ENCODE results near the gene NEB. TPM values are rescaled to one million over a fixed set of nuclear protein-coding genes. Genes with fewer than 3 reads are reported as not detected.

The NEB gene
- polyA plus RNA-seq, 3 donors, result 2.7 TPM; not detected in 2

DNA sequence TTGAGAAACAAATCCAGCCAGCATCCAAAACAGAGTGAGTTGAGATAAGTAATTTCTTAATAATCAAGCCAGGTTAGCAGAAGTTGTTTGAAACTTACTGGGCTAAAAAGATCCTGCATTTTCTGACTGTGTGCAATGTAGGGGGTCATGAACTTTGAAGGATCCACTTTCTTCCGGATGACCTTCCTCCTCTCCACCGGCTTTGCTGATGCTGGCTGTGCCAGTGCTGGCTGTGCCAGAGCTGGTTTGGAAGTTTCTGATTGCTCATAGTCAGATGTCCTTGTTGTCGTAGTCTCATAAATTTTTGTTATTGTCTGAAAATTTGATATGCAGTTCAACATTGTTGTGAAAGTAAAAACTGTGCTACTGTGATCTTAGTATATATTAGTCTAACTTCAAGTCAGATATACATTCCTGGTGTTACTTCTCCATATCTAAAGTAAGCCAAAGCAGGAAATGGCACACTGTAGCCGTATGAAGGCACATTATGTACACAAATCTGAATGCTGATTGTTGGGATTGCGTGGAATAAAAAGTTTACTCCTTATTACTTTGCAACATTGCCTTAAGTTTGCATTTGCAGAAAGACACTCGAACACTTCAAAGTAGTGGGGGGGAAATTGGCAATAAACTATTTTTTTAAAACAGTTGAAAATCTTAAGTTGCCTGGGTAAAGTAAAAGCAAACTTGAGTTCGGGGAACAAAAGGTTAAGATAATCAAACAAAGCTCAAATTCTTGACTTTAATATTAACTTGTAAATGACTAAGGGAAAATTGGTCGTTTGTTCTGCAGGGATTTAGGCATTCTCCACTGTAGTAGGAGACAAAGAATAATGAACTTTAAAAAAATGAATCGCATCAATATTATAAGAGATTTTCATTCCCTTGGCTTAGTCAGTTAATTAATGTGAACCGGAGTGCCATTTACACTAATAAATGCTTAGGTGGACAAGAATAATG, 6.4 kb downstream of the NEB start:
- no peak overlapping the region for H3K4me3 Mint-ChIP-seq

GRCh38 chr2:151721161-151721560, 13.1 kb downstream of the NEB start:
- peaks cover 0 to 7% (median 5%) of the 10 kb centered on the region in 7 donors for H3K9me3 Mint-ChIP-seq
- H3K4me3 Mint-ChIP-seq, result no peak overlapping the region
- H3K27ac ChIP-seq (ENCODE audit: low read depth in 1 of 2, low read length in 2 of 2), result no peak overlapping the region
- no peak overlapping the region for H3K4me2 ChIP-seq (replicated peaks; ENCODE audit: extremely low read depth, low read length, poor library complexity, severe bottlenecking)
- peaks cover 0 to 2% (median 2%) of the 10 kb centered on the region in 3 donors for H3K27me3 Mint-ChIP-seq (ENCODE audit: low read depth in 3 of 3)
- H3K27me3 ChIP-seq (ENCODE audit: control insufficient read depth in 2 of 2, insufficient read depth in 2 of 2, low read length in 2 of 2), result no peaks in the 10 kb centered on the region
- intact Hi-C loops (cut with micrococcal nuclease), result no loop called here
- no peak overlapping the region for H3K27ac Mint-ChIP-seq
- TF ChIP-seq, protein P1, sequence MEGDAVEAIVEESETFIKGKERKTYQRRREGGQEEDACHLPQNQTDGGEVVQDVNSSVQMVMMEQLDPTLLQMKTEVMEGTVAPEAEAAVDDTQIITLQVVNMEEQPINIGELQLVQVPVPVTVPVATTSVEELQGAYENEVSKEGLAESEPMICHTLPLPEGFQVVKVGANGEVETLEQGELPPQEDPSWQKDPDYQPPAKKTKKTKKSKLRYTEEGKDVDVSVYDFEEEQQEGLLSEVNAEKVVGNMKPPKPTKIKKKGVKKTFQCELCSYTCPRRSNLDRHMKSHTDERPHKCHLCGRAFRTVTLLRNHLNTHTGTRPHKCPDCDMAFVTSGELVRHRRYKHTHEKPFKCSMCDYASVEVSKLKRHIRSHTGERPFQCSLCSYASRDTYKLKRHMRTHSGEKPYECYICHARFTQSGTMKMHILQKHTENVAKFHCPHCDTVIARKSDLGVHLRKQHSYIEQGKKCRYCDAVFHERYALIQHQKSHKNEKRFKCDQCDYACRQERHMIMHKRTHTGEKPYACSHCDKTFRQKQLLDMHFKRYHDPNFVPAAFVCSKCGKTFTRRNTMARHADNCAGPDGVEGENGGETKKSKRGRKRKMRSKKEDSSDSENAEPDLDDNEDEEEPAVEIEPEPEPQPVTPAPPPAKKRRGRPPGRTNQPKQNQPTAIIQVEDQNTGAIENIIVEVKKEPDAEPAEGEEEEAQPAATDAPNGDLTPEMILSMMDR (IDR thresholded peaks at IDR 0.05), result no peak
- H2AFZ ChIP-seq (ENCODE audit: insufficient read depth, low read depth, low read length, poor library complexity, severe bottlenecking), result no peak overlapping the region
- no peaks in the 10 kb centered on the region for H4K20me1 ChIP-seq (ENCODE audit: insufficient read depth, low read length)
- H3K9me3 ChIP-seq (replicated peaks in 1 of 2; ENCODE audit: control insufficient read depth in 1 of 2, insufficient read depth in 1 of 2, low read length in 2 of 2), result no peaks in the 10 kb centered on the region
- no peak for DNase-seq
- no peak overlapping the region for H3K4me3 ChIP-seq (replicated peaks in 1 of 3; ENCODE audit: low read depth in 2 of 3, low read length in 3 of 3)
- no peaks in the 10 kb centered on the region for H3K36me3 Mint-ChIP-seq
- H3K36me3 ChIP-seq (replicated peaks in 1 of 2; ENCODE audit: control insufficient read depth in 1 of 2, insufficient read depth in 2 of 2, low read length in 2 of 2), result no peaks in the 10 kb centered on the region
- 100% methylated on average over 4 of the region's 5 CpGs for WGBS (ENCODE audit: insufficient coverage)
- H3K79me2 ChIP-seq (ENCODE audit: insufficient read depth, low read length), result no peaks in the 10 kb centered on the region
- no peak overlapping the region for H3K9ac ChIP-seq (ENCODE audit: insufficient read depth, low read length, poor library complexity, severe bottlenecking)
- no peaks in the 10 kb centered on the region for H3K4me1 Mint-ChIP-seq
- no peaks in the 10 kb centered on the region for H3K4me1 ChIP-seq (ENCODE audit: control insufficient read depth in 1 of 2, insufficient read depth in 2 of 2, low read length in 2 of 2)

More for the DNA sequence above, 6.4 kb downstream of the NEB start:
- H3K27ac Mint-ChIP-seq, result no peak overlapping the region
- no peaks in the 10 kb centered on the region for H3K4me1 Mint-ChIP-seq
- no peaks in the 10 kb centered on the region for H3K9me3 ChIP-seq (replicated peaks in 1 of 2; ENCODE audit: control insufficient read depth in 1 of 2, insufficient read depth in 1 of 2, low read length in 2 of 2)
- H3K36me3 Mint-ChIP-seq, result no peaks in the 10 kb centered on the region
- intact Hi-C loops (cut with micrococcal nuclease), result no loop called here
- no peak for DNase-seq
- no peak overlapping the region for H3K4me2 ChIP-seq (replicated peaks; ENCODE audit: extremely low read depth, low read length, poor library complexity, severe bottlenecking)
- WGBS (ENCODE audit: insufficient coverage), result 92% methylated on average over 2 of the region's 10 CpGs
- H3K36me3 ChIP-seq (replicated peaks in 1 of 2; ENCODE audit: control insufficient read depth in 1 of 2, insufficient read depth in 2 of 2, low read length in 2 of 2), result no peaks in the 10 kb centered on the region
- no peaks in the 10 kb centered on the region for H3K27me3 ChIP-seq (ENCODE audit: control insufficient read depth in 2 of 2, insufficient read depth in 2 of 2, low read length in 2 of 2)
- no peak overlapping the region for H3K27ac ChIP-seq (ENCODE audit: low read depth in 1 of 2, low read length in 2 of 2)
- no peak overlapping the region for H2AFZ ChIP-seq (ENCODE audit: insufficient read depth, low read depth, low read length, poor library complexity, severe bottlenecking)
- no peak overlapping the region for H3K4me3 ChIP-seq (replicated peaks in 1 of 3; ENCODE audit: low read depth in 2 of 3, low read length in 3 of 3)
- H3K4me1 ChIP-seq (ENCODE audit: control insufficient read depth in 1 of 2, insufficient read depth in 2 of 2, low read length in 2 of 2), result no peaks in the 10 kb centered on the region
- peaks cover 0 to 1% (median 0%) of the 10 kb centered on the region in 3 donors for H3K27me3 Mint-ChIP-seq (ENCODE audit: low read depth in 3 of 3)
- no peak overlapping the region for H3K9ac ChIP-seq (ENCODE audit: insufficient read depth, low read length, poor library complexity, severe bottlenecking)
- TF ChIP-seq, protein P1 (IDR thresholded peaks at IDR 0.05), result no peak
- no peaks in the 10 kb centered on the region for H4K20me1 ChIP-seq (ENCODE audit: insufficient read depth, low read length)
- no peaks in the 10 kb centered on the region for H3K79me2 ChIP-seq (ENCODE audit: insufficient read depth, low read length)
- peaks cover 0 to 4% (median 0%) of the 10 kb centered on the region in 7 donors for H3K9me3 Mint-ChIP-seq
